NT2/D1 (cell line): ENCODE data around the gene PRKN.

ENCODE experiments used
- DNase-seq: peaks from one replicate; pipeline ENCODE4 v3.0.0-alpha.2; 2011; ENCODE audit warnings: low read depth, low spot score
- H3K27me3 ChIP-seq: 2 replicates; pipeline ENCODE4 v1.6.0; 2011; ENCODE audit warnings: mild to moderate bottlenecking; ENCODE audit not compliant: insufficient read length, insufficient read depth
- H3K36me3 ChIP-seq: 2 replicates; pipeline ENCODE4 v1.6.1; 2011; ENCODE audit warnings: mild to moderate bottlenecking, low read length, mixed read lengths; ENCODE audit not compliant: insufficient read depth, insufficient read length
- H3K4me1 ChIP-seq: 2 replicates; pipeline ENCODE4 v1.5.1; 2011; ENCODE audit not compliant: insufficient read depth, insufficient read length
- H3K4me3 ChIP-seq: 2 replicates; pipeline ENCODE4 v1.5.1; 2011; ENCODE audit warnings: low read depth; ENCODE audit not compliant: insufficient read length
- H3K9ac ChIP-seq: 2 replicates; pipeline ENCODE4 v1.6.0; 2011; ENCODE audit warnings: low read depth; ENCODE audit not compliant: insufficient read length
- H3K9me3 ChIP-seq: 2 replicates; pipeline ENCODE4 v1.5.1; 2011; ENCODE audit warnings: mild to moderate bottlenecking, low read length; ENCODE audit not compliant: insufficient read depth
- SUZ12 ChIP-seq: IDR thresholded peaks from 2 replicates; pipeline ENCODE4 v1.6.1; 2011; ENCODE audit not compliant: insufficient read length, insufficient read depth; ENCODE audit errors: extremely low read depth
- YY1 ChIP-seq: IDR thresholded peaks from 2 replicates; pipeline ENCODE4 v1.6.1; 2011; ENCODE audit not compliant: insufficient read length, insufficient read depth
- ZNF274 ChIP-seq: IDR thresholded peaks from 2 replicates; pipeline ENCODE4 v1.6.1; 2011; ENCODE audit warnings: mild to moderate bottlenecking, low read depth, low read length

Gene PRKN

GRCh38 chr6:161549977-161550655 lies 1177.5 kb downstream of the PRKN start:
- H3K9ac ChIP-seq: no peak overlapping the region
- no peaks in the 10 kb centered on the region for H3K27me3 ChIP-seq
- H3K36me3 ChIP-seq: no peaks in the 10 kb centered on the region
- TF ChIP-seq ZNF274: no peak
- TF ChIP-seq YY1: no peak
- no peak for TF ChIP-seq SUZ12
- DNase-seq: no peak
- 0 out of 2 replicates have a peak, but pooled peaks cover 1% of the 10 kb centered on the region for H3K9me3 ChIP-seq
- H3K4me3 ChIP-seq: no peak overlapping the region
- no peaks in the 10 kb centered on the region for H3K4me1 ChIP-seq

- no peak overlapping the region for H3K4me3 ChIP-seq
- no peaks in the 10 kb centered on the region for H3K27me3 ChIP-seq
- H3K9ac ChIP-seq: no peak overlapping the region
- no peak for DNase-seq
- TF ChIP-seq YY1 (no peak), SUZ12 (no peak), ZNF274 (no peak)
- no peaks in the 10 kb centered on the region for H3K4me1 ChIP-seq
- no peaks in the 10 kb centered on the region for H3K9me3 ChIP-seq
- no peaks in the 10 kb centered on the region for H3K36me3 ChIP-seq
These were observed 1178.8 kb downstream of the PRKN start for GRCh38 chr6:161548713-161549296.

GRCh38 chr6:161547617-161548016 lies 1179.9 kb downstream of the PRKN start:
- Histone ChIP-seq H3K9ac (no peak overlapping the region), H3K27me3 (no peaks in the 10 kb centered on the region), H3K36me3 (no peaks in the 10 kb centered on the region), H3K4me3 (no peak overlapping the region), H3K9me3 (no peaks in the 10 kb centered on the region), H3K4me1 (no peaks in the 10 kb centered on the region)
- no peak for DNase-seq
- no peak for TF ChIP-seq SUZ12
- no peak for TF ChIP-seq ZNF274
- no peak for TF ChIP-seq YY1

GRCh38 chr6:161546632-161547031 lies 1180.9 kb downstream of the PRKN start:
- no peaks in the 10 kb centered on the region for H3K27me3 ChIP-seq
- no peaks in the 10 kb centered on the region for H3K36me3 ChIP-seq
- DNase-seq: no peak
- H3K4me1 ChIP-seq: no peaks in the 10 kb centered on the region
- H3K4me3 ChIP-seq: no peak overlapping the region
- no peaks in the 10 kb centered on the region for H3K9me3 ChIP-seq
- TF ChIP-seq SUZ12 (no peak), YY1 (no peak), ZNF274 (no peak)
- H3K9ac ChIP-seq: no peak overlapping the region

- H3K36me3 ChIP-seq: no peaks in the 10 kb centered on the region
- no peak overlapping the region for H3K4me3 ChIP-seq
- no peak for DNase-seq
- no peak overlapping the region for H3K9ac ChIP-seq
- TF ChIP-seq SUZ12 (no peak), ZNF274 (no peak), YY1 (no peak)
- no peaks in the 10 kb centered on the region for H3K4me1 ChIP-seq
- no peaks in the 10 kb centered on the region for H3K9me3 ChIP-seq
- H3K27me3 ChIP-seq: no peaks in the 10 kb centered on the region
These were observed 1181.8 kb downstream of the PRKN start for GRCh38 chr6:161545741-161546140.

GRCh38 chr6:161544801-161545480 lies 1182.6 kb downstream of the PRKN start:
- no peak for TF ChIP-seq YY1
- TF ChIP-seq ZNF274: no peak
- H3K36me3 ChIP-seq: no peaks in the 10 kb centered on the region
- no peak overlapping the region for H3K9ac ChIP-seq
- DNase-seq: no peak
- no peaks in the 10 kb centered on the region for H3K27me3 ChIP-seq
- no peaks in the 10 kb centered on the region for H3K4me1 ChIP-seq
- H3K9me3 ChIP-seq: no peaks in the 10 kb centered on the region
- H3K4me3 ChIP-seq: no peak overlapping the region

GRCh38 chr6:161543684-161544309 lies 1183.8 kb downstream of the PRKN start:
- Histone ChIP-seq H3K36me3 (no peaks in the 10 kb centered on the region), H3K27me3 (no peaks in the 10 kb centered on the region), H3K4me1 (no peaks in the 10 kb centered on the region), H3K9me3 (no peaks in the 10 kb centered on the region), H3K9ac (no peak overlapping the region), H3K4me3 (no peak overlapping the region)
- no peak for TF ChIP-seq SUZ12
- TF ChIP-seq YY1: no peak
- TF ChIP-seq ZNF274: no peak
- DNase-seq: no peak
